Stimulated activated CD4-positive, alpha-beta T cell treated with anti-CD3 and anti-CD28 coated beads, Interleukin-1b, Interleukin-23, amount 100 ng/mL, for 48 hours (primary cell): ENCODE results near the gene SFRP2.
A peak's percentile ranks its signal among the peaks of the same experiment; 100 is the strongest.

Experiments used
- DNase-seq: peaks from one replicate; pipeline ENCODE4 v3.0.0-alpha.2; 2020

The SFRP2 gene

GRCh38 chr4:153788413-153789276 lies at the start of gene SFRP2:
TSS of gene SFRP2 (minus strand) at chr4:153789083. CDS start at chr4:153788835, 248 bp downstream.
- DNase-seq, result no peak

GRCh38 chr4:153838564-153838963 lies 49.7 kb upstream of the SFRP2 start:
- no peak for DNase-seq

GRCh38 chr4:153834901-153835300 lies 46.0 kb upstream of the SFRP2 start:
- DNase-seq, result no peak

- DNase-seq, result no peak
Observed at GRCh38 chr4:153832720-153833287, 43.9 kb upstream of the SFRP2 start.

- DNase-seq, result no peak
Observed at GRCh38 chr4:153832054-153832453, 43.2 kb upstream of the SFRP2 start.

- no peak for DNase-seq
Observed at GRCh38 chr4:153831245-153831644, 42.4 kb upstream of the SFRP2 start.

GRCh38 chr4:153825691-153826090 lies 36.8 kb upstream of the SFRP2 start:
- no peak for DNase-seq

- no peak for DNase-seq
Observed at GRCh38 chr4:153825126-153825525, 36.2 kb upstream of the SFRP2 start.

GRCh38 chr4:153824501-153824900 lies 35.6 kb upstream of the SFRP2 start:
- DNase-seq, result no peak

- no peak for DNase-seq
Observed at GRCh38 chr4:153823483-153823882, 34.6 kb upstream of the SFRP2 start.

GRCh38 chr4:153822316-153822715 lies 33.4 kb upstream of the SFRP2 start:
- no peak for DNase-seq

- DNase-seq, result no peak
Observed at GRCh38 chr4:153817466-153817865, 28.6 kb upstream of the SFRP2 start.

- no peak for DNase-seq
Observed at GRCh38 chr4:153816542-153816941, 27.7 kb upstream of the SFRP2 start.

- no peak for DNase-seq
Observed at GRCh38 chr4:153814789-153815188, 25.9 kb upstream of the SFRP2 start.

- no peak for DNase-seq
Observed at GRCh38 chr4:153809916-153810810, 21.3 kb upstream of the SFRP2 start.

GRCh38 chr4:153809307-153809706 lies 20.4 kb upstream of the SFRP2 start:
- DNase-seq, result peak; percentile 62

GRCh38 chr4:153808175-153808574 lies 19.3 kb upstream of the SFRP2 start:
- DNase-seq, result no peak

- no peak for DNase-seq
Observed at GRCh38 chr4:153806073-153806472, 17.2 kb upstream of the SFRP2 start.

- DNase-seq, result no peak
Observed at GRCh38 chr4:153804722-153805121, 15.8 kb upstream of the SFRP2 start.

- DNase-seq, result no peak
Observed at GRCh38 chr4:153799694-153800074, 10.8 kb upstream of the SFRP2 start.

GRCh38 chr4:153798901-153799693 lies 10.2 kb upstream of the SFRP2 start:
- DNase-seq, result no peak

- DNase-seq, result no peak
Observed at GRCh38 chr4:153798420-153798819, 9.5 kb upstream of the SFRP2 start.

GRCh38 chr4:153794006-153794405 lies 5.1 kb upstream of the SFRP2 start:
- no peak for DNase-seq
